Omental fat pad (tissue), 4 donors: ENCODE data around the gene TRPM3. TPM values are rescaled to one million over a fixed set of nuclear protein-coding genes. Genes with fewer than 3 reads are reported as not detected.

Source experiments
- ATAC-seq: fragments of 150-250 bp; one replicate; pipeline ENCODE4 v1.9.1; 2016; ENCODE audit warnings: mild to moderate bottlenecking, moderate library complexity; ENCODE audit not compliant: low FRiP score
- DNase-seq: peaks from one replicate; pipeline ENCODE4 v3.0.0-alpha.2; 2019; ENCODE audit warnings: low spot score
- CTCF ChIP-seq, 3 donors: fragments of 450-650 bp; IDR thresholded peaks; one replicate each; pipeline ENCODE4 v1.5.1; 2016 to 2017; ENCODE audit warnings: antibody characterized with exemption in 3 of 3, mild to moderate bottlenecking in 3 of 3, moderate library complexity in 2 of 3
- total RNA-seq, 4 donors: library from RNA; depleted of rRNA; stranded (reverse); fragments of >200 nt; gene quantifications; one replicate each; pipeline ENCODE4 v1.1.0, GENCODE V29; 2016

TRPM3 gene
- total RNA-seq, 4 donors from 2014 or later = 0.60 to 9.3 (median 1.5) TPM

- no peak for TF ChIP-seq CTCF (IDR thresholded peaks at IDR 0.05)
- no peak for ATAC-seq
- no peak for DNase-seq
These were observed 420.3 kb downstream of the TRPM3 start for GRCh38 chr9:70701163-70701562.

GRCh38 chr9:70696694-70697335 lies 424.6 kb downstream of the TRPM3 start:
- ATAC-seq (no peak), DNase-seq (no peak)
- TF ChIP-seq CTCF (IDR thresholded peaks at IDR 0.05) = no peak

- no peak for DNase-seq
These were observed 426.7 kb downstream of the TRPM3 start for GRCh38 chr9:70694758-70695157.

GRCh38 chr9:70693186-70693585 lies 428.2 kb downstream of the TRPM3 start:
- DNase-seq (no peak), ATAC-seq (no peak)
- no peak for TF ChIP-seq CTCF (IDR thresholded peaks at IDR 0.05)

More at GRCh38 chr9:70694758-70695157, 426.7 kb downstream of the TRPM3 start:
- TF ChIP-seq CTCF (IDR thresholded peaks at IDR 0.05) = no peak
- ATAC-seq = no peak

GRCh38 chr9:70692431-70692830 lies 429.0 kb downstream of the TRPM3 start:
- ATAC-seq (no peak), DNase-seq (no peak)
- no peak for TF ChIP-seq CTCF (IDR thresholded peaks at IDR 0.05)

- no peak for DNase-seq
- ATAC-seq = no peak
- TF ChIP-seq CTCF (IDR thresholded peaks at IDR 0.05) = no peak
These were observed 432.7 kb downstream of the TRPM3 start for GRCh38 chr9:70688704-70689103.

- TF ChIP-seq CTCF (IDR thresholded peaks at IDR 0.05) = no peak
- ATAC-seq (no peak), DNase-seq (no peak)
These were observed 437.6 kb downstream of the TRPM3 start for GRCh38 chr9:70683841-70684240.
